Effector memory CD4-positive, alpha-beta T cell (primary cell): Measurements from ENCODE around the gene F2R.

ENCODE experiments used
- DNase-seq, 3 donors: peaks; one replicate each; pipeline ENCODE4 v3.0.0-alpha.2; 2020
- H3K27ac ChIP-seq: 2 replicates; pipeline ENCODE4 v1.7.0; 2013; ENCODE audit warnings: mild to moderate bottlenecking, low read length, moderate library complexity; ENCODE audit not compliant: insufficient read depth, poor library complexity, severe bottlenecking
- H3K27me3 ChIP-seq: replicated peaks from 2 replicates; pipeline ENCODE4 v1.7.0; 2013; ENCODE audit warnings: mild to moderate bottlenecking, low read length; ENCODE audit not compliant: insufficient read depth, control insufficient read depth, poor library complexity, severe bottlenecking
- H3K36me3 ChIP-seq: 2 replicates; pipeline ENCODE4 v1.7.0; 2013; ENCODE audit warnings: mild to moderate bottlenecking, low read length, moderate library complexity; ENCODE audit not compliant: control insufficient read depth, insufficient read depth
- H3K4me1 ChIP-seq: 2 replicates; pipeline ENCODE4 v1.7.0; 2013; ENCODE audit warnings: low read length, mild to moderate bottlenecking; ENCODE audit not compliant: control insufficient read depth, insufficient read depth, poor library complexity, severe bottlenecking
- H3K4me3 ChIP-seq: 2 replicates; pipeline ENCODE4 v1.7.0; 2013; ENCODE audit warnings: low read length, low read depth, mild to moderate bottlenecking; ENCODE audit not compliant: insufficient read depth, poor library complexity, severe bottlenecking
- H3K9me3 ChIP-seq: 2 replicates; pipeline ENCODE4 v1.7.0; 2013; ENCODE audit warnings: mild to moderate bottlenecking, low read length, moderate library complexity; ENCODE audit not compliant: control insufficient read depth

Gene F2R

DNA sequence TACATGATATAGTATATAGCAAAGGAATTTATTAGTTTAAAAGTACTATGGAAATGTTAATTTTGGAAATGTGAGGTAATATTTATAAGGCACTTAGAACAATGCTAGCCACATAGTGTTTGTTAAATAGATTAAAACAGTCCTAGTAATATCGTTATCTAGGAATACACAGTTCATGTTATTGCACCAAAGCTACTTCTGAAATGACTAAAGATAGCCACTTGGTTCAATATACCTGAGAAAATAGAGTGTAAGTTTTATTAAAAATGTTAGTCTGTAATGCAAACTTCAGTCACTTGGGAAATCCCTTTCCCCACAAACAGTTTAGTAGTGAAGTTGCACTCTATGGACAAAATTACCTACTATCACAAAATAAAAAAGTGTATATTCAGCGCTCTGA, 15.4 kb upstream of the F2R start:
- H3K27me3 ChIP-seq: no peaks in the 10 kb centered on the region
- peaks cover 69% of the 10 kb centered on the region for H3K36me3 ChIP-seq
- H3K4me3 ChIP-seq: no peak overlapping the region
- H3K4me1 ChIP-seq: no peaks in the 10 kb centered on the region
- H3K27ac ChIP-seq: no peak overlapping the region
- H3K9me3 ChIP-seq: no peaks in the 10 kb centered on the region
- DNase-seq: no peak

GRCh38 chr5:76701298-76701697, 14.6 kb upstream of the F2R start:
- Histone ChIP-seq H3K4me3 (no peak overlapping the region), H3K27me3 (no peaks in the 10 kb centered on the region), H3K36me3 (peaks cover 64% of the 10 kb centered on the region), H3K9me3 (no peaks in the 10 kb centered on the region), H3K4me1 (no peaks in the 10 kb centered on the region), H3K27ac (no peak overlapping the region)
- DNase-seq: no peak

GRCh38 chr5:76703707-76704106, 12.2 kb upstream of the F2R start:
- H3K4me1 ChIP-seq: no peaks in the 10 kb centered on the region
- no peaks in the 10 kb centered on the region for H3K27me3 ChIP-seq
- H3K36me3 ChIP-seq: peaks cover 54% of the 10 kb centered on the region
- H3K9me3 ChIP-seq: no peaks in the 10 kb centered on the region
- no peak overlapping the region for H3K4me3 ChIP-seq
- no peak overlapping the region for H3K27ac ChIP-seq
- no peak for DNase-seq

DNA sequence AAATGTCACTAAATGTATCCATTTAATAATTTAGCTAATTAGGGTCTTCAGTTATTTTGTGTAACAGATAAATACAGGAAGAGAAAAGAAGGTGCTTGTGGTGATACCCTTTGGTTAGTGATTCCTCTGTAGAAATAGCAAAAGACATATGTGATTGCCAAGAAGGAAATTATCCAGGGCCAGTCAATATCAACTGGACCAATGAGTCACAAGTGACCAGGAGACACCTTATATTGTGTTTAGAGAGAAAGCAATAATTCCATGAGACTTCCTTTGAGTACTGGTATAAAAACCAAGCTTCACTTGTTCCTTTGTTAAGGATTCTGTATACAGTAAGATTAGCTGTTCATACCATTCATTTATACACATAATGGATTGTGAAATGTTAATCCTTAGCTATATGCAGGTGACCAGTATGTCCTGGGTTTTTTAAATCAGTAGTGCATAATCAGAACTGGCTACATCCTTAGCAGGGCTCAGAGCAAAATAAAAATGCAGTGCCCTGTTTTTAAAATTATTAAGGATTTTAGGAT, 11.7 kb upstream of the F2R start:
- H3K4me3 ChIP-seq: no peak overlapping the region
- H3K4me1 ChIP-seq: no peaks in the 10 kb centered on the region
- H3K27ac ChIP-seq: no peak overlapping the region
- peaks cover 49% of the 10 kb centered on the region for H3K36me3 ChIP-seq
- no peaks in the 10 kb centered on the region for H3K9me3 ChIP-seq
- no peak for DNase-seq
- H3K27me3 ChIP-seq: no peaks in the 10 kb centered on the region

DNA sequence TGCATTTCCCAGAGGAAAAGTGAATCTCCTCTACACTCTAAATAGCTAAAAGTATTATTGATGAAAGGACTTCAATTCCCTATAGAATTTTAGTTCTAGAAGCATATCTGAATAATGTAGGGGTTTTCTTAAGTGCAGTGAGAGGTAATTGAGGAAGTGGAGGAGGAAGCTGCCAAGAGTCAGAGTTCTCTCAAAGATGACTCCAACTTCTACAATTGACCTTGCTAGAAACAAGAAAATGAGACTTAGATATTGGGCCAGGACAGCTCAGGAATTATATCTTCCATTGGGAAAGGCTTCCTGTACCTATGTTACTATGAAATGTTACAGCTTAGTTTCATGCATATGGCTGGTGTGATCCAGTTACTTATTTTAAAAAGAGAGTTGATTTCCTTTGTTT, 10.4 kb upstream of the F2R start:
- Histone ChIP-seq H3K27me3 (no peaks in the 10 kb centered on the region), H3K36me3 (peaks cover 49% of the 10 kb centered on the region), H3K4me3 (no peak overlapping the region), H3K27ac (no peak overlapping the region), H3K4me1 (no peaks in the 10 kb centered on the region), H3K9me3 (no peaks in the 10 kb centered on the region)
- DNase-seq: no peak

DNA sequence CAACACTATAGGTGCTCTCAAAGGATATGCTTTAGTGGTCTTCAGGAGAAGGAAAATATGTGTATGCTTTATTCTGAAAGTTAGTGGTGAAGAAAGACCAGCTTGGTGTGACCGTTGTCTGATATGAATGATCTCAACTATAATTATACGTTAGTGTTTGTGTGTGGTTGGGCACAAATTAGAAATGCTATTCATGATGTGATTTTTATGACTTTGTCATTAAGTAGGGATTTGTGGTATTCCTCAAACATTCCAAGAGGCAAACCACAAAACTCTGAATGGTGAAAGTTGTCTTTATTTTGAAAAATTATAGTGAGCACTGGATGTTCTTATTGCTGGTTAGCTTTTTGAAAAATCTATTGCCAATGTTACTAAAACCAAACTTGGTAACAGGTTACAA, 6.2 kb upstream of the F2R start:
- Histone ChIP-seq H3K4me3 (no peak overlapping the region), H3K27me3 (no peaks in the 10 kb centered on the region), H3K27ac (no peak overlapping the region), H3K4me1 (peaks cover 5% of the 10 kb centered on the region), H3K36me3 (peaks cover 12% of the 10 kb centered on the region), H3K9me3 (no peaks in the 10 kb centered on the region)
- DNase-seq: no peak

DNA sequence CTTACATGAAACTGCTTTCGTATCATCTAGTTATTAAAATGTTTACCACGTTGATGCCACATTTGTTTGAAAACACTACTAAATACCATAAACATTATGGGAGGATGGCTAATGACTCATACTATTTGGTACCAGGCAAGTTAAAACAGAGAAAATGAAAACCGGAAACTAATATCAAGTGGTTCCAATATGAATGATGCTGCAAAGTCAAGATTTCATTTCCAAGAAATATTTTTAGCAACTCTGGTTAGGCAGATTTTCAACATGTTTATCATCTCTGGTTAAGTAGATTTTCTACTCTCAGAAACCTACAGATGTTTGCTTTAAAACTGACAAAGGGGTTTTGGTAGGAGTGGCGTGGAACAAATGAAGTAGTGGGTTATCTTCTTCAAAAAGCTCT, 4.9 kb upstream of the F2R start:
- Histone ChIP-seq H3K4me3 (no peak overlapping the region), H3K9me3 (no peaks in the 10 kb centered on the region), H3K27me3 (no peaks in the 10 kb centered on the region), H3K4me1 (peaks cover 10% of the 10 kb centered on the region), H3K27ac (no peak overlapping the region), H3K36me3 (peaks cover 5% of the 10 kb centered on the region)
- no peak for DNase-seq

- peak overlapping the region; percentile 85 for H3K4me3 ChIP-seq
- no peak for DNase-seq
- H3K27me3 ChIP-seq: no peaks in the 10 kb centered on the region
- H3K27ac ChIP-seq: no peak overlapping the region
- no peaks in the 10 kb centered on the region for H3K9me3 ChIP-seq
- H3K4me1 ChIP-seq: peaks cover 17% of the 10 kb centered on the region
- H3K36me3 ChIP-seq: no peaks in the 10 kb centered on the region
These were observed 1.0 kb upstream of the F2R start for GRCh38 chr5:76714751-76715485.

- peaks cover 17% of the 10 kb centered on the region for H3K4me1 ChIP-seq
- DNase-seq: no peak
- no peak overlapping the region for H3K27ac ChIP-seq
- H3K9me3 ChIP-seq: no peaks in the 10 kb centered on the region
- H3K4me3 ChIP-seq: peak overlapping the region; percentile 85
- H3K27me3 ChIP-seq: no peaks in the 10 kb centered on the region
- H3K36me3 ChIP-seq: no peaks in the 10 kb centered on the region
These were observed 515 bp upstream of the F2R start for GRCh38 chr5:76715486-76715735.

GRCh38 chr5:76716456-76717157, 681 bp downstream of the F2R start:
- H3K36me3 ChIP-seq: no peaks in the 10 kb centered on the region
- no peaks in the 10 kb centered on the region for H3K9me3 ChIP-seq
- peak overlapping the region; percentile 85 for H3K4me3 ChIP-seq
- no peak for DNase-seq
- H3K27me3 ChIP-seq: no peaks in the 10 kb centered on the region
- H3K27ac ChIP-seq: no peak overlapping the region
- peaks cover 17% of the 10 kb centered on the region for H3K4me1 ChIP-seq
